NK-92 (cell line): ENCODE measurements around the gene SEMA5A.

Experiments used
- DNase-seq: peaks from one replicate; lab custom pipeline; 2025; ENCODE audit not compliant: unreplicated experiment; lab: John Stamatoyannopoulos, UW

SEMA5A gene

DNA sequence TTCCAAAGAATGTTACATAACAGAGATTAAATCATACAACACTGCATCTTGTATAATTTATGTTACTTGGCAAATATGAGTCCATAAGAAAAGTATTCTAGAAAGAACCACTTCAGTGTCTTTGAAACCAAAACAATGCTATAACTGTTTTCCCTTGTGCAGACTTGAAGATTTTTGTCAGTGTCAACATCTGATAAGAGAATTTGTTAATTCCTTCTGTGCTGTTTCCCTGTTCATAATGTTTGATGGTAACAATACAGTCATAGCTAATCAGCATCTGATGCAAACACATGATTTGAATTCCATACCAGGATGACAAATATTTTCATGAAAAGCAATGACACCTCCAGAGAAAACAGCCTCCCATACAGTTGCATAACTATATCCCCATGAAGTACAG lies 306.8 kb downstream of the SEMA5A start:
- no peak for DNase-seq

DNA sequence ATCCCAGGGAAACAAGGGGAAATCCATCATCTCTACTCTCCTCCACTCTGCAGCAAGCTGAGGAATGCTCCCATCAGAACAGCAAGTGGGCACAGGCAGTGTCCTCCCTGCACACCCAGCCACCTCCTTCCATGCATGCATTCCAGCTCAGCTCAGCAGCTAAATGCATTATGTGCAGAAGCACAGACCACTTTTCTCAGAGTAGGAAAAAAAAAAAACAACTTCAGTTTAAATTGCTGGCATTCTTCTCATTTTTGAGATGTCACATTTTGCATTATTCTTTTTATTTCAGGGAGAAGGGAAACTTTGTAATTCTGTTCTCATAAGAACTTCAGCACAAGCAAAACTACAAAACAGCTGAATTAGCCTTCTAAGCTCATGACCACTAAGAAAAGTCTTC lies 312.2 kb downstream of the SEMA5A start:
- DNase-seq, result no peak

DNA sequence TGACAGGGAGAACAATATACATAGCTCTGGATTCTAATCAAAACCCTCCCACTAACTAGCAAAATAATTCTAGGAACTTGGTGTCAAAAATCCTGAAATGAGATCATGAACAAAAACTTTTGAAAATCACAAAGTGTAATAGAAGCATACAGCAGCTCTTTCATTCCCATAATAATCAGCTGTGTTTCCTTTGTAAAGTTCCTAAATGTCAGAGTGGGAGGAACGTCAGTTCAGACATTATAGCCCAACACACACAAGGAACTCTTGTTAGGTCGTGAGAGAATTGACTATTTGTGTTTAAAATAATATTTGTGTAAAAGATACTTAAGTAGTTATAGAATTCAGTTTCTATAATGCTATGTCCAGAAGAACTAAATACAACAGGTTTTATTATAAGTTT lies 312.8 kb downstream of the SEMA5A start:
- no peak for DNase-seq

DNA sequence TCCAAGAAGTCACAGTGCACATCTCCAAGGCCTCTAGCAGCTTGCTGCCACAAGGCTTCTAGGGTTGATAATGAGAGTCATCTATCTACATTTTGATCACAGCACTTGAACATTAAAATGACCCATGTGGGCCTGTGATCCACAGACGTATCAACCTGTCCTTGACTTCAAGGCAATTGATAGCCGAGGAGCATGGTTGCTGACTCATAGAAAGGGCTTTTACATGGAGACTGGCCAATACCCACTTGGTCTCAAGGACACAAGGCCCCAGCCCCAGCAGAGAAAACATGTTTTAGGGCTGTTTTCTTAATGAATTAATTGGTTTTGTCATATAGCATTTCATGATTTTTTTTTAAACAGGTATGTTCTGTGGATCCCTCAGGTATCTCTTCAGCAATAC lies 314.0 kb downstream of the SEMA5A start:
- DNase-seq, result no peak

DNA sequence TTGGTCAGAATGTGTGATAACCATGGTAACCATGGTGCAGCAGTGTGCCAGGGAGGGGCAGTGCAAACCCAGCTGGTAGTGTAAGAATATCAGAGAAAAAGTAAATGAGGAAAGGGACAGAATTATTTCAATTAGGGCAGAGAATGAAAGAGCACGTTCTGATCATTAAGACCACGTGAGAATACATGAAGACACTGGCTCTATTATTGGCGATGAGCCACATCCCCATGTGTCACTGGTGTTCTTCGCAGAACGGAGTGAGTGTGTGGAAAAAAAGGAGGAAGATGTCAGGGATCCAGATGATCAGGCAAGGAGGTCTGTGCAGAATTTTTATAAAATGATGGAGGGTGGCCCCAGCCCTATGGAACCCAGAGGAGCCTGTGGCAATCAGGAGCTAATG lies 315.5 kb downstream of the SEMA5A start:
- DNase-seq, result no peak

DNA sequence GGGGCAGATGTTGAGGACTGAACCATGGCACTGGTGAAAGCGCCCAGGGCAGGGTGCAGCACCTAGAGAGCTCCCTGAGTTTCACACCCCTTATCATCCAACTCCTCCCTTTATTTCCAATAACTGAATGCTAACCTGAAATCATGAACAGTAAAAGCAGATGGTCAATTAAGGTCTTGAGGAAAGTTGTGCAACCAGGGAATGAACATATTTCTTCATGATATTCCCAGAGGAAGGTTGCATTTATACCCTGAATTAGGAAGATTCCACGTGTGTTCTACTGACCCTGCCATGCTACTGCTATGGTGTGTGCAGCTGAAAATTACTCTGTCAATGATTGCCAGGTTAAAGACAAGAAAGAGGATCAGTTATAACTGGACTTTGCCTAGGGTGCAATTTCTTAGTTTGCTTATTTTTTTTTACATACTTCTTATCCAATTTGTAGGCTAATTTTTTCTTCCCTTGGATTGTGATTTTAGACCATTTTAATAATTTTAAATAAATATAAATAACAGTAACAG lies 319.8 kb downstream of the SEMA5A start:
- no peak for DNase-seq

DNA sequence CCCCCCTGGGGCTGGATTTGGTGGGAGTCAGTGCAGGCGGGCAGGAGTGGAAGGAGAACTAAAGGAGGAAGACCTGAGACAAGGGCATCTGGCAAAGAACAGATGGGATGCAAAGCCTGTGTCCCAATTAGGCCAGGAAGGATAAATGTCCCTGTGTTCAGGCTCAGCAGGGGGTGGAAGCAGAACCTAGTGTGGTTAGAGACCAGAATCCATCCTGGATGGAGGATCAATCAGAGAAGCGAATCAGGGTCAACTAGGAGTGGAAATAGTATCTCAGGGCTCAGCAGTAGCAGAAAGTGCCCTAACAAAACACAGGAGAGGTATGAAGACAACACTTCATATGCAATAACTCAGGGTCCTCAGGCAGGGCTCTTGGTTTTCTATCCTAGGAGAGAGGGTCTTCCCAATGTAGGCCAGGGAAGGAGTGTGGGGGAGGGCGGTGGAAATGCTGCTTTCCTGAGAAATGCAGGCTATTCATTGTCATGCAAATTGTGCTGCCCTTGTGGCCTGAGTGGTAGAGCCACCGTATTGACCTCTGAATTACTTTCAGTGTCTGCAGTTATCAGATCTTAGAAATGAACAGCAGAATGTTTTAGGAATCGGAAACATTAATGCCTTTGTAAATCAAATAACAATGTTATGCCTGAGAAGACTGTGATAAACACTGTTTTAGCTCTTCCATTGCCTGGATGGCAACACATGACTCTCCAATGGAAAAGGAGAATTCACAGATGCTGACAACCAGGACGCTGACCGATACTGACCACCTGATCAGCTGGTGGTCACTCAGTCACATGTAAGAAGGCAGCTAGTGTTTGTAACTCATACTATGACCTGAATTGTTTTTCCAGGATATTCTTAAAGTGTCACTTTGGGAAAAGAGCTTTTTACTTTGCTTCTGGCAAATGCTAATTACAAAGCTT lies 323.6 kb downstream of the SEMA5A start:
- no peak for DNase-seq

DNA sequence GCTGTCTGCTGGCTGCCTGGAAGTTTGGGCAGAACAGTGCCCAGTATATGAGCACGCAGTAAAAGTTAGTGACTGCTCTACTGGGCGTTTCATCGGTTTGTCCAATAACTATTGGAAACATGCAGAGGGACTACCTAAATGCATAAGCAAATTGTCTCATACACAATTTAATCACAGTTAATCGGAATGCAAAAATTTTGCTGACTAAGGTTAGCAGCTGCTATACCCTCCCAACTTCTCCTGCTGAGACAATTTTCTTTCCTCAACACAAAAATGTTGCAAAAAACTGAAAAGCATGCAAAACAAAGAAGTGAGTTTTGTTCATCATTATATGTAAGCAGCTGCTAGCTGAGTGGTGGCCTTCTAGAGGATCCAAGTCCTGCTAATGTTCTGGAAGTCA lies 327.5 kb downstream of the SEMA5A start:
- DNase-seq, result no peak

DNA sequence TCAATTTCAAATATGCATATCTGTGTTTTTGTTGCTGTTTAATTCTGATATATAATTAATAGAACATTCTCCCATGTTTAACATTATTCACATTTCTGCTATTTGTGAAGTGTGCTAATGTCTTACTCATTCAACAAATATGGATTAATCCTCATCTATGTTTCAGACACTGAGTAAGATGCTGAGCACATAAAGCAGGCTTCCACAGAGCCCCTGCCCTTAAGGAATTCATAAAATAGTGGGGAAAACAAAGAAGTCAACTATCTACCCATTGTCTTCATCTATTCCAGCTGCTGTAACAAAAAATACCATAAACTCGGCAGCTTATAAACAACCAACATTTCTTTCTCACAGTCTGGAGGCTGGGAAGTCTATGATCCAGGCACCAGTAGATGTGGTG lies 333.3 kb downstream of the SEMA5A start:
- no peak for DNase-seq

DNA sequence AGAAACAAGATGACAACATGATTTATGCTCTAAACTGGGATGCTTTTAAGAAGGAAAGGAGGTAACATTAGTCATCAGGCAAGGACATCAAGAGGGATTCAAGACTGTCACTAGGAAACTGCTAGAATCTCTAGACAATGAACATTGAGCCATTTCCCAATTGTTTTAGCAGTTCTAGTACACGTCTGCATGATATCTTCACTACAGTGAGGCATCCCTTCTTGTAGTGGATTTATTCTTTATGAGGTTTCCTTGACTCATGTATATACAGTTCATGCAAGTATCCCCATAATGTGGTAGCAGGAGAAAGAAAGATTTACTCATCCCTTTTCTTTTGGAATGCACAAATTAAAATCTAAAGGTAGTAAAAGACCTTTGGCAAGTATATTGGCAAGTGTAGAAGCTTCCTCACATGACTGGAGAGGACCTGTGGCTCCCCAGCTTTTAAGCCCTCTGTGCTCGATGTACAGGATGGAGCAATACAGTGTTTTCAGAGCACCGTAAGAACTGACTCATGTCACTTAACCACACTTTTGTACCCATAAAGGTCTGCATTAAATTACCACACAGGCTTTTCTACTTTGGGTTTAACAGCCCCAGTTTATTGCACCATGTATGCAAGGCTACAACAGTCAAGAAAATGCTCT lies 335.9 kb downstream of the SEMA5A start:
- DNase-seq, result no peak

DNA sequence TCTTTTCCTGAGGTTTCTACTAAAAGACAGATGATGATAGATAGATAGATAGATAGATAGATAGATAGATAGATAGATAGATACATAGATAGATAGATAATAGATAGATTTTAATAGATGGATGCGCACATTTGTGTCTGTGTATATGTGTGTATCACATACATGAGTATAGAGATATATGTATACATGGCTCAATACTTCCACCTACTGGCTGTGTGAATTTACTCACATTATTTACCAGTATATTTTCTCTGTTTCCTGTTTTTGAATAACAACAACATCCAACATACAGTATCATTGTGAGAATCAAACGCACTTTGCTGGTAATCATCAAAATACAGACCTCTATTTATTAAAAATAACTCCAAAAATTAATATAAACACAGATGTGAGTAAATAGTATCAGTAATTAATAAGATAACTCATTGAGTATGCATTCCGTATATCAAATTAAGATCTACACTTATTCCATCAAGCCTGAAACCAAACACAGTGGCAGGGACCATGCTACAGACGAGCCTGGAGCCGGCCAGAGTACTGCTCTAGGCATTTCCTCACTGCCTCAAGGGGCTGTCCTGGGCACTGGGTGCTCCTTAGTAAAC lies 338.0 kb downstream of the SEMA5A start:
- DNase-seq, result no peak

DNA sequence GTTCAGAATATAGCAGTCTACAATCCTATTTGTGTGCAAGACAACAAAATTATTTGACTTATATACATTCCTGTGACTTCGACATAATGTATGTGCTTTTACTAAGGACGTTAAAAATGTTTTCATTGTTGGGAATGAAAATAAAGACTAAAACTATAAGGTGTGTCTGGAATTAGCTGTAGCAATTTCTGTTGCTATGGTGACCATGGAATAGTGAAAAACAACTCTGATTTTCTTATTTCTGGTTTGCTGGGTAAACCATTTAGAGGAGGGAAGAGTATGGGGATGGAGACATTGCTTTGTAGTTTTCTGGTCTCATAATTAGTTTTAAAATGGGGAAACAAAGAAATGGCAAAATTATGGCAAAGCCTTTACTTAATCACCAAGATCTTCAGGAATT lies 343.2 kb downstream of the SEMA5A start:
- DNase-seq, result no peak

DNA sequence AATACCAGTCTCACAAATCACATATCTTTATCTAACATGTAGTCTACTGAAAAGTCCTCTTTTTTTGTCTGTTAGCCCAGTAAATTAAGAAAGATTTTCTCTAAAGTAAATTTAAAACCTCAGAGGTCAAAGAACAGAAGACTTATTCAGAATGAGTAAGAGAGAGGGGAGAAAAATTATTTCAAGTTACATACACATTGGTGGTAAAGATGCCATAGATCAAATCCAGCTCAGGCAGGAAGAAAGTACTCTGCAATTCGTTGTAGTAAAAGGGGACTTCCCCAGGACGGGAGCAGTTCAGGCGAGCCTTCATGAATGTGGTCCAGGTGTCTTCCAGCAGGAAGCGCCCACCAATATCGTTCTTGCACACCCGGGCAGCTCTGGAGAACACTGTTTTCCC lies 344.1 kb downstream of the SEMA5A start:
- DNase-seq, result no peak

DNA sequence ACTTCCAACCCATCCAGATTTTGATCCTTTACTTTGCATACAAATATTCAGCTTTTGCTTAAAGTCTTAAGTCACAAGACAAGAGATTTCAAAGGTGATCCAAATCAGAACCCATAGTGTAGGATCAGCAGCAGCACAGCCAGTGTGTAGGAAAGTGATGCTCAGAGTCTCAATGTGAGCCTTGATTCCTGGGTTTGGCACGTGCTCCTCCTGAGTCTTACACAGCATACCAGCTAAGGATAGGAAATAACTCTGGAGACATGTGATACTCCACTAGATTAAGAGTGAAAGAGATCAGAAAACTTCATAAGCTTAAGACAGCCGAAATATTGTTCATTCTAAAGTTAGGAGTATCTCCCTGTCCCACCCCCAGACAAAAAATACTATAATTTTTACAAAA lies 344.9 kb downstream of the SEMA5A start:
- DNase-seq, result no peak

DNA sequence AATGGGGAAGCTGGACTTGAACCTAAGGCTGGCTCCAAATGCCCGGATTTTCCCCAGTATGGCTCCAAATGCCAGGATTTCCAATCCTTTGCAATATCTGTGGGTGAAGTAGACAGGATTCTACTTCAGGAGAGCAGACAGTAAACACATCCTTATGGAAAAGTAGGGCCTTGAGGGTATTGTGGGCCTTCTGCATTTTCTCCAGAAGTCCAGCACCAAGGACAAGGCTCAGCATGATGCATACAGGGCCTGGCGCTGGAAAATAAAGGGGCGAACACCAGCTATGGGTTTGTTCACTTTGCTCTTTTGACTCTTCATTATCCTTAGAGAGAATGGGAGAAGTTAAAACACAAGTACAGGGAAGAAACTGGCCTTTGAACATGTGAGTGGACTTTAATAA lies 347.5 kb downstream of the SEMA5A start:
- no peak for DNase-seq

DNA sequence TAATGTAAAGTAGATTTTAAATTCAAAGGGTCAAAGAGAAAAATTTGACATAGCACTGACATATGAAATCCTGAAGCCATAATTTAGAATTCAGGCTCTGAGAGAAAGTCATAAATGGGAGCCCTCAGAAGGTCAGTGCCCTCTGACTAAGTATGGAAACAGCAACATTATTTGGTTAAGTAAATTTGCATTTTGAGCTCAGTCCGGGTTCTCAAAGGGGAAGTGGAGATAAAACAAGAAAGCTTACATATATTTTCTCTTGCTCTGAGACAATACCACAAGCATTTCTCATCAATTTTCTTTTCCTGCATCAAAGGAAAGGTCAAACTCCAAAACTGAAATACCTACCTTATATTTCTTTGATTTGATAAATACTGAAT lies 348.0 kb downstream of the SEMA5A start:
- no peak for DNase-seq

DNA sequence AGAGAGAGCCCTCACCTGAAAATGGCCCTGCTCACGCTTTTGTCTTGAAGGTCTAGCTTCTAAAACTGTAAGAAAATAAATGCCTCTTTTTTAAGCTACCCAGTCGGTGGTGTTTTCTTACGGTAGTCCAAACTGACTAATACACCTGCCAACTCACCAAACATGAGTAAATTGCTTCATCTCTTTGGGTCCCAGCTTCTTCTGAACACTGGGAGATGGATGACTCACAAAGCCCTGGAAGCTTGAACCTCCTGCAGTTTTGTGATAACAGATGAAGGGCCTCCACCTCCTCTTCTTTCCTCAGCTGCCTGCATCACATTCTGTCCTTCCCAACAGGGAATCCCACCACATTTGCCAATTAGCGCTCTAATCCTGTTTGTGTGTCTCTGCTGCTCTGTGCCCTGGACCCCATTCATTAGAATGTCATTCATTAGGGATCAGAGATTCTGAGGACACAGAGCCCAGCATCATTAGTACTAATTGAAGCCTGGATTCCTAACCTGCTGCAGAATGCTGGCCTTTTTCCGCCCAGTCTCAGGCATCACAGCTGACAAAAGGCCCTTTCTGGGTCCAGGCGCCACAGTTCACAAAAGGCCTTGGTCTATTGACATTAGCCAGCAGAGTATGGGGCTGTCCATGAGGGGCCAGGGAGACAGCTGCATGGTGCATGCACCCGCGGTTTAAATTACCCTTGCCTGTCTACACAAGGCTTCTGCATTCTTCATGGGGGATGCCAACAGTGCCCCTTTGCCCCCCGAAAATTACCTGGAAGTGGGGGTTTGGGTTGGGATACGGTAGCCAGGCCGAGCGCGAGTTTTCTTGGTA lies 349.3 kb downstream of the SEMA5A start:
- no peak for DNase-seq

DNA sequence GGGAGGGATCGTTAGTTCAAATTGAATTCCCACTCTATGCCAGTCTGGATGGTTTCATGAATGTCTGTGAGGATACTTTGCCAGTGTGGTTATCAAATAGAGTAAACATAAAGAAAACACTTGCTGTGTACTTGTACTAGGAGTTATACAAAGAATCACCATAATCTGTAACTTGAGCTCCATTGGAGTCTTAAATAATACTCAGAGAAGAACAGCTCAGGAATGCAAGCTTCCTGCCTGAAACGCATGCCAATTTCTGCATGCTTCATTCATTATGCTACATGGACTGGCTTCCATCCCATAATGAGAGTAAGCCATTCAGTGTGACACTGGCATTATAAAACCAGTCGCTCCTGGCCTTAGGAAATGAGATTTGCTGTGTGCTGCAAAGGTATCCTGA lies 351.4 kb downstream of the SEMA5A start:
- no peak for DNase-seq

DNA sequence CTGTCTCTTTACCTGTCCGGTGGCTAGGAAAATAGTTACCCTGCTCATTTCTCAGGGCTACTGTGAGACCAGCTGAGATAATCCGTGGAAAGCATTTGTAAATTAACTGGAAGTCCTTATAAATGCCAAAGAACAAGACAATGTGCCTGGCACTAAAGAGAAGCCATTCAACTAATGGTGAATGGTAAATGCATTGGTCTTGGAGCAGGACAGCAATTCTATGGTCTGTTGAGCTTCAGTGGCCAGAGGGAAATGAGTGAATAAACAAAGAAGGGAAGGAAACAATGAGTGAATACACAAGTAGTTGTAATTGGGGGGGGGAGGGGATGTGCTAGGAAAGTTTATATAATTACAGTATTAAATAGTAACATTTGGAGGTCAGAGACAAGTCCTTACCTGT lies 353.6 kb downstream of the SEMA5A start:
- DNase-seq, result no peak

DNA sequence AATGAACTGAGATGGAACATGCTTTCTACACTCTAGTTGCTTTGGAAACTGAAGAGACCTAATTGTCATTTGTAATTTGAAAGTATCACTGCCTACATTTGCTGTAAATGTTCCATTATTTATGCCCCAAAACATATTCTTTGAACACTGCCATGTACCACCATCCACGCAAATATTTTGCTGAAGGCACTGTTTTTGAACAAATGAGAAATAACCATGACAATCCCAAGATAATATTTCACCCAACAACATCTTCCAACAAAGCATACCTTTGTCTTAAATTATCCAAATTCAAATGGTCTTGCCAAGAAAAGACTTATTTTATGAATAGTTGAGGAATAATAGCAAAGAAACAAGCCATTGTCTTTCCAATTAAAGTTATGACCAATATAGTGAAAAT lies 356.2 kb downstream of the SEMA5A start:
- DNase-seq, result no peak

DNA sequence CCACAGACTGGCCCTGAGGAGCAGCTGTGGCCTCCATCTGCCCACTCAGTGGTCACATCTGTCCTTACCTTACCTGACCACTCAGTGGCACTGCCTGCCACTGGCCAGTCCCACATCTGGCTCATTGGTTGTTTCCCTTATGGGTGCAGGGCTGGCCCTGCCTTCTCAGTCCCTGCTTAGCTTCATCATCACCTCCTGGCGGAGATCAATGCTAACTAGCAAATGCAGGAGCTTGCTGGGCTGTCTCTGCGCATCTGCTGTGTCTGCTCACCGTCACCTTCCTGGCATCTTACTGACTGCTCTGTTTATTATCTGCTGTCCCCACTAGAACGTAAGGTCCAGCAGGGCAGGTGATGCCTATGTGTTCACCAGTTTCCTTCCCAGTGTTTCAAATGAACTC lies 356.9 kb downstream of the SEMA5A start:
- no peak for DNase-seq
